Lung microvascular endothelial cell (primary cell): Measurements from ENCODE around the gene ENTPD3. TPM values are rescaled to one million over a fixed set of nuclear protein-coding genes. Genes with fewer than 3 reads are reported as not detected.

Experiments
- DNase-seq, 2 donors: peaks; one replicate each; pipeline versions ENCODE4 v3.0.0 to v3.0.0-alpha.2; 2010; ENCODE audit warnings: low read depth in 2 of 2
- total RNA-seq: library from RNA; depleted of rRNA; stranded (reverse); fragments of >200 nt; gene quantifications from 2 replicates; pipeline ENCODE4 v1.2.1, GENCODE V29; 2014

The ENTPD3 gene
- not detected in 2 replicates for total RNA-seq

GRCh38 chr3:40387001-40387894 lies at the start of gene ENTPD3:
Gene ENTPD3, plus strand, starts transcription at chr3:40387184. Its CDS starts 874 bp downstream, at chr3:40388058.
- peak; percentile 2 to 9 for DNase-seq

GRCh38 chr3:40339871-40340270 lies 47.1 kb upstream of the ENTPD3 start:
- DNase-seq = no peak

- no peak for DNase-seq
Observed at GRCh38 chr3:40340541-40341170, 46.3 kb upstream of the ENTPD3 start.

DNA sequence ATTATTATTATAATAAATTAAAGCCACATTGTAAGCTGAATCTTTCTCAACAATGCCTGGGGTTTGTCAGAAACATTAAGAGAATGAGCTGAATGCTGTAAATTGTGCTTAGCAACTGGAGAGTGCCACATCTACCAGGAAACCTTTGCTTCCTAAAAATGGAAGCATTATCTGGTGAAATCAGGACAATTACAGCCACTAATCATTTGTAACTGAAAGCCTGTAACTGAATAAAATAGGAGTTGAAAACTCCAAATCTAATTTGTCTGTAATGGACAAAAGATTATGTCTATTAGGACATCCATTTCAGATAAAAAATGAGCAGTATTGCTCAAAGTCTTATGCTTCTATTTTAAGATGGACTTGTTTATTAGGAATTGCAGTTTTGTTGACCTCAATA lies 45.3 kb upstream of the ENTPD3 start:
- DNase-seq = no peak

GRCh38 chr3:40350529-40350928 lies 36.5 kb upstream of the ENTPD3 start:
- DNase-seq = no peak

DNA sequence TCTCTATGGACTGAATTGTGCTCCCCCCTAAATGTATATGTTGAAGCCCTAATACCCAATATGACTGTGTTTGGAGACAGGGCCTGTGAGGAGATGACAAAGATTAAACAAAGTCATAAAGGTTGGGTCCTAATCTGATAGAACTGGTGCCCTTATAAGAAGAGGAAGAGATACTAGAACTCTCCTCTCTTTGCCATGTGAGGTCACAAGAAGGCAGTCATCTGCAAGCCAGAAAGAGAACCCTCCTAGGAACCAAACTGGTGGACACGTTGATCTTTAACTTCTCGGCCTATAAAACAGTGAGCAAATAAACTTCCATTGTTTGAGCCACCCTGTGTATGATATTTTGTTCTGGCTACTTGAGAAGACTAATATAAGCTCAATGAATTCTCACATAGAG lies 31.6 kb upstream of the ENTPD3 start:
- no peak for DNase-seq

DNA sequence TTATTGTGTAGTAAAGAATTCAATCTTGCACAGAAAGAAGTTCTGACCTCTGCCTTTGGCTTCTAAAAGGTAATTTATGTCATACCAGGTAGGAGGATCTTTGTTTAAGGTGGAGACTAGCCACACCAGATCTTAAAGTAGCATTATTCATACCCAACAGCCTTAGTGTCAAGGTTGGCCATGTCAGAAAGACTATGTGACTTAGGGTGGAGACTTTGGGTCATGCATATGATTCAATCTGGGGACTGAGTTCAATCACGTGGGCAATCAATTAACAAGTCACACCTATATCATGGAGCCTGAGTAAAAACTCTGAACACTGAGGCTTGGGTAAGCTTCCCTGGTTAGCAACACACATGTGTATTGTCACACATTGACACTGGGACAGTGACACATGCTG lies 28.5 kb upstream of the ENTPD3 start:
- DNase-seq = no peak

DNA sequence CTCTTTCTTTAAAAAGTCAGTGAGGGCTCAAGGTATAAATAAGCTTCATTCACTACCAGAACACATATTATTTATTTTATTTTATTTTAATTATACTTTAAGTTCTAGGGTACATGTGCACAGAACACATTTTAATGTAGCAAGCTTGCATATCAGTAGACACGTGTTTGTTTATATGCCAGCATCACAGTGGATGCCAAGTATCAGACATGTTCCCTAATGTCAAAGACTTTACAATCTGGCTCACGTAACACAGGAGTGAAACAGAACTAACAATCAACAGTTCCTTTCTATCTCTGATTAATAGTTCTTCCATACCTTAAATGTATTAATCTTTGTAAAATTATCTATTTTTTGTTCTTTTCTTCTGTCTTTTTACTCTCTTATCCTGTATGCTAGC lies 23.3 kb upstream of the ENTPD3 start:
- no peak for DNase-seq

- DNase-seq = no peak
Observed at GRCh38 chr3:40366203-40367162, 20.5 kb upstream of the ENTPD3 start.

- no peak for DNase-seq
Observed at GRCh38 chr3:40369716-40370115, 17.3 kb upstream of the ENTPD3 start.

- no peak for DNase-seq
Observed at GRCh38 chr3:40377822-40378221, 9.2 kb upstream of the ENTPD3 start.

DNA sequence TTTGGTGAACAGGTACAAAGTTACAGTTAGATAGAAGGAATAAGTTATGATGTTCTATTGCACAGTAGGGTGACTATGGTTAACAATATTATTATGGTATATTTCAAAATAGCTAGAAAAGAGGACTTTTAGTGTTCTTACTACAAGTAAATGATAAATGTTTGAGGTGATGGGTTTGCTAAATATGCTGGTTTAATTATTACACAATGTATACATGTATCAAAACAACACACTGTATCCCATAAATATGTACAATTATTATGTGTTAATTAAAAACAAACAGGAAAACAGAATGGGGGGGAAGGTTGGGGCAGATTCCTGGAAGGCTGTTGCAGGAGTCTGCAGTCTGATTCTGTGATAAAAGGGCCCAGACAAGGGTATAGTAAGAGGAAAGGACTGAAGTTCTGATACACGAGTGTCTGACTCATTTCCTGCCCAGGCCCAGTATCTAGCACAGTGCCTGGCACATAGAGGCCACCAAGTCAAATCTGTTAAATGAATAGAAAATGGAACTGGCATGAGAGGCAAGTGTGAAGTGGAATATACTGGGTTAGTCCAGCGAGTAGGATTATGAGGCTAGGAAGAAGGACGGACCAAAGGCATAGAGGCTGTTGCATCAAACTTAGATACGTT lies 7.2 kb upstream of the ENTPD3 start:
- no peak for DNase-seq

DNA sequence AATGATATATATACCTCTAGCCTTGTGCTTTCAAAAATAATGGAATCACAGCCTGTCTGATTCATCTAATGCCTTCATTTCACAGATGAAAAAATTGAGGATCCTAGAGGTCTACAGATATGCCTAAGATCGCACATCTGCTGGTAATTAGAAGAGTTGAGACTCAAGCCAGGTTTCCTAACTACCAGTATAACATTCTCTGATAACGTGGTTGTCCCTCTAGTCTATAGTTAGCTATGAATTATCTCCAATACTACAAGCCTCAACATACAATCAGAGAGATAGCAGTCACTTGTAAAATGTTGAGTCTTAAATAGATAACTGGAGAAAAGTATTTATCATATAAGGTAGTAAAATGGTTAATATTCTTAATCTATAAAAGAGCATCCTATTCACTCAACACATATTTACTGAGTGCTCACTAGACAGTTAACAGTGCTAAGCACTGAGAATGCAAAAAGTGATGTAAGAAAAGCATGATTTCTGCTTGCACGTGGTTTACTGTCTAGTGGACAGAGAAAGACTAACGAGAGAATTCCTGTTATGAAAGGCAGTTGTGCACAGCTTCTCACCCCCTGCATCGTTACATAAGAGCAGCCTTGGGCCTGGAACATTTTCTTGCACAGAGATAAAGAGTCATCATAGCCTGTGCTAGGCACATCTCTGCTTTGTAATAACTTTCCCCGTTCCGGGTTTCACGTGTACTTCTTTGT lies 4.9 kb upstream of the ENTPD3 start:
- DNase-seq = no peak

- no peak for DNase-seq
Observed at GRCh38 chr3:40382617-40382979, 4.4 kb upstream of the ENTPD3 start.

DNA sequence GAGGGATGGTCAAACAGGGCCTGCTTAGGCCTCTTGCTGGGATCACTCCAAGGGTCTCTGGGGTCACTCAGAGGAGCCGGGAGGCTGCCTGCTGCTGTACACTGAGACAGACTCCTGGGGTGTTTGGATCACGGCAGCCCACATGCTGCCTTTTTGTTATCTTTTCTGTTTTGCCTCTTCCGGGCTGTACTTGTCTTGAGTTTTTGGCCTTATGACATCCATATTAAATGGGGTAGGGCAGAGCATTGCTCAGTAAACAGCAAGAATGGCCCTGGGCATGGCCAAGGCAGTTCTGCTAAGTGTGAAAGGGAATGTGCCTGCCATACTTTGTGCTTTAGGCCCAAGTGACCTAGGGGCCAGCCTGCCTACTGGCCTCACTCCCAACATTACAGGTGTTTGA lies 771 bp upstream of the ENTPD3 start:
- DNase-seq = no peak

- DNase-seq = no peak
Observed at GRCh38 chr3:40387895-40388254, 891 bp downstream of the ENTPD3 start.

DNA sequence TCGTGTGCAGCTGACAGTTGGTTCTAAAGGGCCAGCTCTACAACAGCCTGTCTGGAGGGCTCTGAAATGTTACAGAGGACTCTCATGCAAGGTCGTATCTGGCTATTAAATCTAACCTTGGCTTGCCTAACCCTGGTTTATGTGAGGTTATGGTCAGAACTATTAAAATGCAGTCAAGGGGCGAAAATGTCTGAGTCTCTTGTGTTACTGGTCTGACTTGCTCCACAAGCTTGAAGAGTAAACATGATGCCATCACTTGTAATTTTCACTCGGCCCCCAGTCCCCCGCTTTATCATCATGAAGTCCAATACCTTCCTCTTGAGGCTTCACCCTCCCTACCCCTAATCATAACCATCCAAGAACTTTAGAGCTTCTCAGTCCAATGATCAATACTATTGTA lies 9.4 kb downstream of the ENTPD3 start:
- no peak for DNase-seq

GRCh38 chr3:40397129-40397528 lies 10.1 kb downstream of the ENTPD3 start:
- no peak for DNase-seq

DNA sequence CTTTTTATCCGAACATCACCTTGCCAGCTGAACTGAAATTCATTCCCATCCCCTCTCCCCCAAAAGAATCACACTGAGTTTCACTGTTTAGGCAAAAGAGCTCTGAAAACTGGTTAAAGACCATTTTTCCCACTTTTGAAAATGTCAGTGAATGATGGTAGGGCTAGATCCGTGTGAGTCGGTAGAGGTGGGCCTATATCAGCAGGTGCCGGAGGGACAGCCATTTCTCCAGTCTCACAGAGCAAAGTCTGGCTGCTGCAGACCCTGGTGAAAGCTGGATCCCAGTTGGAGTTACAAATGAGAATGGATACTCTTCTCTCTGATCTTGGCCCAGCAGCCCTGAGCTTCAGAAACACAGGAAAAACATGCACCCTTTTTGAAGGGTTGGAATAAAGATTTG lies 10.9 kb downstream of the ENTPD3 start:
- no peak for DNase-seq

GRCh38 chr3:40398346-40398745 lies 11.4 kb downstream of the ENTPD3 start:
- DNase-seq = no peak
